GM20000 (cell line): ENCODE data around the gene FRMD4A.

ENCODE experiments used
- DNase-seq: peaks from one replicate; pipeline ENCODE4 v3.0.0; 2012; ENCODE audit warnings: low spot score
- CTCF ChIP-seq: IDR thresholded peaks from 2 replicates; pipeline ENCODE4 v1.5.1; 2012; ENCODE audit warnings: mild to moderate bottlenecking, control low read depth; ENCODE audit errors: extremely low read depth, missing control alignments

FRMD4A gene

GRCh38 chr10:13637894-13638293 is 692.8 kb downstream of the FRMD4A start:
- no peak for DNase-seq
- TF ChIP-seq CTCF = no peak

- DNase-seq = no peak
- no peak for TF ChIP-seq CTCF
These were observed 693.3 kb downstream of the FRMD4A start for GRCh38 chr10:13637303-13637856.

GRCh38 chr10:13636776-13637175 is 693.9 kb downstream of the FRMD4A start:
- TF ChIP-seq CTCF = no peak
- no peak for DNase-seq

GRCh38 chr10:13634207-13634606 is 696.5 kb downstream of the FRMD4A start:
- DNase-seq = no peak
- no peak for TF ChIP-seq CTCF

GRCh38 chr10:13633689-13634088 is 697.0 kb downstream of the FRMD4A start:
- no peak for DNase-seq
- no peak for TF ChIP-seq CTCF

GRCh38 chr10:13632884-13633440 is 697.8 kb downstream of the FRMD4A start:
- TF ChIP-seq CTCF = no peak
- no peak for DNase-seq

- no peak for TF ChIP-seq CTCF
These were observed 698.3 kb downstream of the FRMD4A start for GRCh38 chr10:13632440-13632839.

More at GRCh38 chr10:13632440-13632839, 698.3 kb downstream of the FRMD4A start:
- no peak for DNase-seq
